OCI-LY3 (cell line): ENCODE measurements around the gene LEO1.

Experiments
- H2AFZ ChIP-seq: fragments of 200-600, 300-600 bp; shearing (Covaris generic); 2 replicates; pipeline ENCODE4 v1.6.0; 2014; ENCODE audit warnings: antibody characterized with exemption, low read depth, low read length
- H3K27ac ChIP-seq: fragments of 200-600, 300-600 bp; sonication (generic); 2 replicates; pipeline ENCODE4 v1.5.1; 2014; ENCODE audit warnings: mild to moderate bottlenecking, low read length, moderate library complexity, mixed read lengths
- H3K27me3 ChIP-seq: fragments of 200-600, 300-600 bp; sonication (generic); 2 replicates; pipeline ENCODE4 v1.6.1; 2014; ENCODE audit warnings: low read depth, low read length, mixed read lengths
- H3K36me3 ChIP-seq: fragments of 200-600, 300-600 bp; sonication (generic); replicated peaks from 2 replicates; pipeline ENCODE3; 2014; ENCODE audit warnings: low read depth, low read length, mixed read lengths
- H3K4me1 ChIP-seq: fragments of 300-600, 200-600 bp; sonication (generic); 2 replicates; pipeline ENCODE4 v1.6.1; 2014; ENCODE audit warnings: low read length, mixed read lengths
- H3K4me2 ChIP-seq: fragments of 200-600, 300-600 bp; sonication (generic); 2 replicates; pipeline ENCODE4 v1.6.1; 2014; ENCODE audit warnings: low read length, mixed read lengths
- H3K4me3 ChIP-seq: fragments of 300-600, 200-600 bp; sonication (generic); 2 replicates; pipeline ENCODE4 v1.5.1; 2014; ENCODE audit warnings: antibody characterized with exemption, mild to moderate bottlenecking, low read length, moderate library complexity
- H3K79me2 ChIP-seq: fragments of 300-600, 200-600 bp; shearing (Covaris generic); 2 replicates; pipeline ENCODE4 v1.6.1; 2014; ENCODE audit warnings: mild to moderate bottlenecking, low read length, mixed read lengths
- H3K9ac ChIP-seq: fragments of 300-600, 200-600 bp; shearing (Covaris generic); 2 replicates; pipeline ENCODE4 v1.6.0; 2014; ENCODE audit warnings: mild to moderate bottlenecking, low read length, moderate library complexity
- H3K9me3 ChIP-seq: fragments of 200-600, 300-600 bp; shearing (Covaris generic); 2 replicates; pipeline ENCODE4 v1.6.1; 2014; ENCODE audit warnings: low read length, mixed read lengths; ENCODE audit not compliant: insufficient read depth
- H4K20me1 ChIP-seq: fragments of 200-600, 300-600 bp; sonication (generic); 2 replicates; pipeline ENCODE4 v1.6.1; 2016; ENCODE audit warnings: low read length, mixed read lengths; ENCODE audit not compliant: insufficient read depth
- CTCF ChIP-seq: fragments of 200-600, 300-600 bp; sonication (generic); IDR thresholded peaks from 2 replicates; pipeline ENCODE4 v1.5.1; 2014; ENCODE audit warnings: antibody characterized with exemption, low read length, low read depth
- EZH2phosphoT487 ChIP-seq: fragments of 200-600 bp; shearing (Covaris generic); IDR thresholded peaks from 2 replicates; pipeline ENCODE4 v1.6.1; 2018; ENCODE audit warnings: antibody characterized with exemption, mixed run types, low read depth

Gene LEO1

GRCh38 chr15:52019394-52020220 is 48.0 kb upstream of the LEO1 start:
- H3K9ac ChIP-seq, result peak overlapping the region; percentile 90
- no peak for TF ChIP-seq CTCF
- no peak for TF ChIP-seq EZH2phosphoT487
- H3K36me3 ChIP-seq, result peaks cover 8% of the 10 kb centered on the region
- peaks cover 30% of the 10 kb centered on the region for H3K4me1 ChIP-seq
- H2AFZ ChIP-seq, result no peak overlapping the region
- H3K27ac ChIP-seq, result peak overlapping the region; percentile 90
- peaks cover 21% of the 10 kb centered on the region for H4K20me1 ChIP-seq
- no peaks in the 10 kb centered on the region for H3K9me3 ChIP-seq
- no peaks in the 10 kb centered on the region for H3K27me3 ChIP-seq
- peaks cover 61% of the 10 kb centered on the region for H3K79me2 ChIP-seq
- peak overlapping the region; percentile 86 for H3K4me3 ChIP-seq
- H3K4me2 ChIP-seq, result peak overlapping the region; percentile 84

DNA sequence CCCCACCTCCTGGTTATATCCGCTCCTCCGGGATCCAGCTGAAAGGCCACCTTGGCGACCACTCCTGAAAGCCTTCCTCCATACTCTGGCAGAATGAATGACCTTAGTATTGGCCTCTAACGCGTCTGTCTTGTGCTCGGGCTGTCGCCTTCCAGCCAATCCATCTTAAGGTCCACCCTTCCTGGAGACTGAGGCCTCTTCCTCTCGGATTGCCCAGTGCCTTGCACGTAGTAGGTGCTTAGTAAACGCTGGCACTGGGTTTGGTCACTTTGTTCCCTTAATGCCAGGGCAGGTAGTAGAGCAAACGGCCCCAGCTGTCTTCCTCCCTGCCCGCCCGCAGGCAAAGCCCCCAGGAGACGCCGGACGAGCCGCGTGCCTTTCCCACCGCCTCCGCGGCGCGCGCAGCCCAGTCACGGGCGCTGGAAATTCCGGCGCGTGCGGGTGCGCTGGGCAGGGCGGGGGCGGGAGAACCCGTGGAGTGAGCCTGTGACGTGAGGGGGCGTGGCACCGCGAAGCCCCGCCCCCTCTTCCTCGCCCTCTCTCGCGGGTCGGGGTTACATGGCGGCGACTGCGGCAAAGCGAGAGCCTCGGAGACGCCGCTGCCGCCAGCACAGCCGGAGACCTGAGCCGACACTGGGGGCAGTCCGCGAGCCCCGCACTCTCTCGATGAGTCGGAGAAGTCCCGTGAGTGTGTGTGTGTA is 47.3 kb upstream of the LEO1 start, which contains the start of gene MAPK6:
MAPK6 (plus strand) TSS at position 527 of the 701 bp plus-strand sequence. CDS start 27,242 bp downstream, outside the sequence.
- peak within 1 kb of the TSS; percentile 90 for H3K9ac ChIP-seq
- H3K27ac ChIP-seq, result peak within 1 kb of the TSS; percentile 90
- H3K4me1 ChIP-seq, result peaks cover 30% of the 10 kb centered on the region
- H3K36me3 ChIP-seq, result peaks cover 6% of the 10 kb centered on the region
- H3K4me2 ChIP-seq, result peak within 1 kb of the TSS; percentile 84
- peak within 1 kb of the TSS; percentile 86 for H3K4me3 ChIP-seq
- TF ChIP-seq EZH2phosphoT487 (no peak), CTCF (no peak)
- no peaks in the 10 kb centered on the region for H3K9me3 ChIP-seq
- peaks cover 53% of the 10 kb centered on the region for H3K79me2 ChIP-seq
- H3K27me3 ChIP-seq, result no peaks in the 10 kb centered on the region
- H4K20me1 ChIP-seq, result peaks cover 15% of the 10 kb centered on the region
- peak within 1 kb of the TSS; percentile 32; the same call in 1 of the 2 replicates for H2AFZ ChIP-seq

DNA sequence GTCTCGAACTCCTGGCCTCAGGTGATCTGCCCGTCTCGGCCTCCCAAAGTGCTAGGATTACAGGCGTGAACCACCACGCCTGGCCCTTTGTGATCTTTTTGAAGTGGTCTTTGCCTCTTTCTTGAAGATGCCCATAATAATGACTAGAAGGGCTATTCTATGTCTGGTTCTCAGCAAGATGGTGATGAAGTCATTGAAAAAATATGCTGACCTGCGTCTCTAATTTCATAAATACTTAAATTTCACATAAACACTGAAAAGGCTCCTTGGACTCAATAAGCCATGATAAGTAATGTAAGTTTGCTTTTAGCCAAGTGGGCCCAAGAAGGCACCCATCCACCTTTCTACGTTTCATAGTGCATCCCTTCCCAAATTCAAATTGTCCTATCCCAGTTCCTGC is 46.7 kb upstream of the LEO1 start:
- Histone ChIP-seq H3K27me3 (no peaks in the 10 kb centered on the region), H3K9ac (peak overlapping the region; percentile 90), H2AFZ (peak overlapping the region; percentile 32; the same call in 1 of the 2 replicates), H3K4me2 (peak overlapping the region; percentile 84), H3K27ac (peak overlapping the region; percentile 59; the same call in 1 of the 2 replicates), H3K9me3 (no peaks in the 10 kb centered on the region), H4K20me1 (peaks cover 9% of the 10 kb centered on the region), H3K4me1 (peaks cover 30% of the 10 kb centered on the region), H3K79me2 (peaks cover 47% of the 10 kb centered on the region), H3K4me3 (peak overlapping the region; percentile 86), H3K36me3 (peaks cover 3% of the 10 kb centered on the region)
- TF ChIP-seq EZH2phosphoT487 (no peak), CTCF (no peak)

DNA sequence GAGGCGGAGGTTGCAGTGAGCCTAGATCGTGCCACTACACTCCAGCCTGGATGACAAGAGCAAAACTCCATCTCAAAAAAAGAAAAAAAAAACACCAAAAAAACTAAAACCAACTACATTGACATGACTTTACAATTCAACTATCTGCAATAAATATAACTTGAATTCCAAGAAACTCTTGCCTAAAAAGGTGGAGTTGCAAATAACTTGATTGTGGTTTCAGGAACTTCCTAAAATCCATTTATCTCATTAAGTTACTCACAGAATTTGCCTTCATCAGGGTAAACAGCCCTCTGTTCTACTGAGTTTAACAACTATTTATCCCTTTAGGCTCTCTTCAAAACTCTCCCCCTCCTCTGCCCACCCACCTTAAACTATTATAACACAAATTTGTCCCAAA is 44.7 kb upstream of the LEO1 start:
- Histone ChIP-seq H2AFZ (no peak overlapping the region), H3K4me3 (no peak overlapping the region), H3K4me2 (no peak overlapping the region), H3K9me3 (no peaks in the 10 kb centered on the region), H3K79me2 (peaks cover 28% of the 10 kb centered on the region), H3K27me3 (no peaks in the 10 kb centered on the region), H3K9ac (no peak overlapping the region), H3K36me3 (no peaks in the 10 kb centered on the region), H4K20me1 (no peaks in the 10 kb centered on the region), H3K27ac (no peak overlapping the region), H3K4me1 (peaks cover 33% of the 10 kb centered on the region)
- no peak for TF ChIP-seq EZH2phosphoT487
- no peak for TF ChIP-seq CTCF
